A673 (cell line): ENCODE results near the gene PLVAP. TPM values are rescaled to one million over a fixed set of nuclear protein-coding genes. Genes with fewer than 3 reads are reported as not detected.

ENCODE experiments used
- BruUV-seq: library from RNA; stranded (reverse); fragments of 400-500 nt; replicated peaks from 2 replicates; lab custom pipeline; 2021; lab: Mats Ljungman, UMichigan
- CTCF ChIA-PET: fragments of 300-600 bp; sonication (Branson Sonifier 250); formaldehyde crosslinking; loops from one replicate; lab custom pipeline; 2022; ENCODE audit warnings: antibody characterized with exemption; lab: Charles Lee
- POLR2A ChIA-PET: fragments of 300-600 bp; sonication (Branson Sonifier 250); formaldehyde crosslinking; loops from one replicate; lab custom pipeline; 2022; ENCODE audit warnings: antibody characterized with exemption; ENCODE audit not compliant: low non-redundant PET; lab: Charles Lee
- DNase-seq: peaks from one replicate; pipeline ENCODE4 v3.0.0-alpha.2; 2015; ENCODE audit warnings: low spot score
- H3K27ac ChIP-seq: fragments of 200-600 bp; sonication (generic); 2 replicates; pipeline ENCODE4 v1.5.1; 2016; ENCODE audit warnings: mixed run types, low read depth, mild to moderate bottlenecking, mixed read lengths, antibody characterized with exemption, low read length; ENCODE audit not compliant: poor library complexity, severe bottlenecking
- H3K27me3 ChIP-seq: fragments of 200-600 bp; sonication (generic); replicated peaks from 2 replicates; pipeline ENCODE4 v1.6.1; 2017; ENCODE audit warnings: mixed run types, low read depth, mild to moderate bottlenecking, mixed read lengths, antibody characterized with exemption, low read length; ENCODE audit not compliant: insufficient read depth, poor library complexity
- H3K36me3 ChIP-seq: fragments of 200-600 bp; sonication (generic); 2 replicates; pipeline ENCODE4 v1.6.1; 2016; ENCODE audit warnings: mixed run types, mild to moderate bottlenecking, mixed read lengths, antibody characterized with exemption, low read length; ENCODE audit not compliant: insufficient read depth, poor library complexity, severe bottlenecking
- H3K4me1 ChIP-seq: fragments of 200-600 bp; sonication (generic); 2 replicates; pipeline ENCODE4 v1.6.1; 2017; ENCODE audit warnings: mixed run types, mild to moderate bottlenecking, mixed read lengths, antibody characterized with exemption, low read length; ENCODE audit not compliant: insufficient read depth, poor library complexity, severe bottlenecking
- H3K4me3 ChIP-seq: fragments of 200-600 bp; sonication (generic); 2 replicates; pipeline ENCODE4 v1.5.1; 2016; ENCODE audit warnings: low read depth, mixed run types, mild to moderate bottlenecking, mixed read lengths, low read length; ENCODE audit not compliant: poor library complexity, severe bottlenecking
- H3K9me3 ChIP-seq: fragments of 200-600 bp; sonication (generic); 2 replicates; pipeline ENCODE4 v1.6.1; 2016; ENCODE audit warnings: mixed run types, low read depth, mild to moderate bottlenecking, mixed read lengths, antibody characterized with exemption, low read length; ENCODE audit not compliant: poor library complexity, severe bottlenecking
- EZH2 ChIP-seq: fragments of 200-600 bp; sonication (generic); IDR thresholded peaks from 2 replicates; pipeline ENCODE4 v1.6.1; 2017; ENCODE audit warnings: borderline replicate concordance, low read depth, mild to moderate bottlenecking, mixed read lengths, antibody characterized with exemption, low read length; ENCODE audit not compliant: poor library complexity, severe bottlenecking
- intact Hi-C: fragments of 100-400 bp; cut with micrococcal nuclease; formaldehyde crosslinking; loops from one replicate; pipeline ENCODE4 v1.10.0; 2022; ENCODE audit not compliant: unreplicated experiment
- total RNA-seq: library from RNA; stranded (reverse); gene quantifications from 2 replicates; pipeline ENCODE4 v1.2.3, GENCODE V29; 2021
- TF ChIP-seq, protein P1 (sequence below): fragments of 300-800, 200-600 bp; sonication (generic); conservative IDR thresholded peaks from 2 replicates; pipeline ENCODE4 v1.5.1; 2017; ENCODE audit warnings: low read depth, mild to moderate bottlenecking, antibody characterized with exemption, low read length, moderate library complexity, mixed read lengths

PLVAP gene
- total RNA-seq, 1 experiment from 2014 or later: 0.24 TPM

DNA sequence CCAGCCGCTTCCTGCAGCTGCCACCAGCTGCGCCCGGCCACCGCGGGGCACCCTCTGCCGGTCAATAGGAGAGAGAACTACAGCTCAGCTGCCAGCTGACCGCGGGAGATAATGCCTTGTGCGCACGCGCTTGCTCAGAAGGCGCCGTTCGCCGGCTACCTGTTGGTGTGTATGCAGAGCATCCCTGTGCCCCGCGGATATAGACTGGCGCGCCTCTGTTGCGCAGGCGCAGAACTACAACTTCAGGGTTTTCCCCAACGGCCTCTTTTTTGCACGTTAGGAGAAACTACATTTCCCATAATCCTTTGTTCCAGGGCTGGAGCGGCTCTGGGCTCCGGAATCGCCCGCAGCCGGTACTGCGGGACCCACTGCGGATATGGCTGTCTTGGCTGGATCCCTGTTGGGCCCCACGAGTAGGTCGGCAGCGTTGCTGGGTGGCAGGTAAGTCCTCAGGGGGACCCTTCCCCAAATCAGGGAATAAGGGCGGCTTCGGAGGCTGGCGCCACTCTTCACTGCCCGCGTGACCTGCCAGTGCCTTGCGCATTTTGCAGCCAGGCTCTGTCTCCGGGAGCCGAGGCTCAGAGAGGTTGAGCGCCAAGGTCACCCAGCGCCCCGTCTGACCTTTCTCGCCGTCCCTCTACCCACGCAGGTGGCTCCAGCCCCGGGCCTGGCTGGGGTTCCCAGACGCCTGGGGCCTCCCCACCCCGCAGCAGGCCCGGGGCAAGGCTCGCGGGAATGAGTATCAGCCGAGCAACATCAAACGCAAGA, 71.4 kb downstream of the PLVAP start, which contains the start of gene MRPL34:
Gene MRPL34 (plus strand): TSS at position 356 of the 768 bp plus-strand sequence. CDS start 21 bp downstream, at position 377.
- Histone ChIP-seq H3K4me3 (peak within 1 kb of the TSS; percentile 70), H3K27ac (peak within 1 kb of the TSS; percentile 85), H3K36me3 (no peaks in the 10 kb centered on the region), H3K9me3 (no peaks in the 10 kb centered on the region), H3K4me1 (peaks cover 19% of the 10 kb centered on the region), H3K27me3 (no peaks in the 10 kb centered on the region)
- peak; percentile 99 for DNase-seq
- CTCF ChIA-PET: interaction anchor here (0.6 to 0.7 kb wide), 2 partner anchors 13 to 38 kb away, joined by 3 to 4 read pairs; no protein-coding TSS in a partner anchor
- POLR2A ChIA-PET: interaction anchor here (0.5 to 0.6 kb wide), 2 partner anchors 32 to 39 kb away, joined by 21 to 24 read pairs; partner anchors contain the start of gene BABAM1
- intact Hi-C loops: no loop called here
- no TSS peak for BruUV-seq
- TF ChIP-seq EZH2: no peak
- TF ChIP-seq, protein P1, sequence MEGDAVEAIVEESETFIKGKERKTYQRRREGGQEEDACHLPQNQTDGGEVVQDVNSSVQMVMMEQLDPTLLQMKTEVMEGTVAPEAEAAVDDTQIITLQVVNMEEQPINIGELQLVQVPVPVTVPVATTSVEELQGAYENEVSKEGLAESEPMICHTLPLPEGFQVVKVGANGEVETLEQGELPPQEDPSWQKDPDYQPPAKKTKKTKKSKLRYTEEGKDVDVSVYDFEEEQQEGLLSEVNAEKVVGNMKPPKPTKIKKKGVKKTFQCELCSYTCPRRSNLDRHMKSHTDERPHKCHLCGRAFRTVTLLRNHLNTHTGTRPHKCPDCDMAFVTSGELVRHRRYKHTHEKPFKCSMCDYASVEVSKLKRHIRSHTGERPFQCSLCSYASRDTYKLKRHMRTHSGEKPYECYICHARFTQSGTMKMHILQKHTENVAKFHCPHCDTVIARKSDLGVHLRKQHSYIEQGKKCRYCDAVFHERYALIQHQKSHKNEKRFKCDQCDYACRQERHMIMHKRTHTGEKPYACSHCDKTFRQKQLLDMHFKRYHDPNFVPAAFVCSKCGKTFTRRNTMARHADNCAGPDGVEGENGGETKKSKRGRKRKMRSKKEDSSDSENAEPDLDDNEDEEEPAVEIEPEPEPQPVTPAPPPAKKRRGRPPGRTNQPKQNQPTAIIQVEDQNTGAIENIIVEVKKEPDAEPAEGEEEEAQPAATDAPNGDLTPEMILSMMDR: peak; percentile 76

DNA sequence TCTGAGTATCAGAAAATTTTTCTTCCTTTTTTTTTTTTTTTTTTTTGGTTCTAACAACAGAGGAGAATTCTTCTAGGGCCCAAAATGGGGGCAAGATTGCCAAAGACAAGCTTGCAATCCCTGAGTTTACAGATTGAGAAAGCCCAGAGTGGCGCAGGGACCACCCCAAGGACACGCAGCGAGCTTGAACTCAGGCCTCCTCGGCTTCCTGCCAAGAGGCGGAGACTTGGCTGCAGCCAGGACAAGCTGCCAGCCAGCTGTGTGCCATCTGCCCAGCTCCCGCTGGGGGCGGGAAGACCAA, 72.0 kb downstream of the PLVAP start:
- intact Hi-C loops: no loop called here
- Histone ChIP-seq H3K4me3 (peak overlapping the region; percentile 70), H3K4me1 (peaks cover 19% of the 10 kb centered on the region), H3K27me3 (no peaks in the 10 kb centered on the region), H3K9me3 (no peaks in the 10 kb centered on the region), H3K36me3 (no peaks in the 10 kb centered on the region), H3K27ac (peak overlapping the region; percentile 42)
- POLR2A ChIA-PET: interaction anchor here (0.6 kb wide), 1 partner anchor 38 kb away, joined by 21 read pairs; the partner anchor contains the start of gene BABAM1
- TF ChIP-seq, protein P1: no peak
- no peak for TF ChIP-seq EZH2
- CTCF ChIA-PET: no interaction called here
- no TSS peak for BruUV-seq
- no peak for DNase-seq

DNA sequence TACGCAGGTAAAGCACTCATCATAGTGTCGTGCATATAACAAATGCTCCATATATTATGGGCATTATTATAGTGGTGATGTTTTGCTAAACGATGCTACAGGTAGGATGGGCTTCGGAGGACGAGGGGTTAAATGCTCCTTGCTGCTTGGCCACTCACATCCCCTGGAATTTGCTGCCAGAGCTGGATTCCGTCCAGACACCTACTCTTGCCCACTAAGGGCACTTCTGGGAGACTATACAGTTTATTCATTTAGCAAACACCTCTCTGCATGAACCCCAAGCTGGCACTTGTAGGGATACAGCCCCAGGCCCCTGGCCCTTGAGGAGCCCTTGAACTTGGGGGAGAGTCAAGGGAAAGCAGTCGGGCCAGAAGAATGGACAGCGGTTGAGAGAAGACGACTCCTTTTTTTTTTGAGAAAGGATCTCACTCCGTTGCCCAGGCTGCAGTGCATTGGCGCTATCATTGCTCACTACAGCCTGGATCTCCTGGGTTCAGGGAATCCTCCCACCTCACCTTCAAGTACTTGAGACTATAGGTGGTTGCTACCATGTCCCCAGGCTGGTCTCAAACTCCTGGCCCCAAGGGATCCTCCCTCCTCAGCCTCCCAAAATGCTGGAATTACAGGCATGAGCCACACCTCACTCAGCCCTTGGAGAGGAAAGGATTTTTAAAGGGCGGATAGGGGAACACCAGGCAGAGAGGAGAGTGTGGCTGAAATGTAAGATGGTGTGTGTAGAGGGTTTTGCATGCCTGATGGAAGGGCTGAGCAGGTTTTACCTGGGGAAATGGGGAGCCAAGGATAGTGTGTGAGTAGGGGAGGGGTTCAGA, 72.5 kb downstream of the PLVAP start:
- peak overlapping the region; percentile 42 for H3K27ac ChIP-seq
- ChIA-PET POLR2A (interaction anchor here (0.6 kb wide), 2 partner anchors 37 to 562 kb away, joined by 6 to 21 read pairs; partner anchors contain the start of gene BABAM1), CTCF (no interaction called here)
- TF ChIP-seq, protein P1: no peak
- TF ChIP-seq EZH2: no peak
- H3K4me1 ChIP-seq: peaks cover 19% of the 10 kb centered on the region
- H3K27me3 ChIP-seq: no peaks in the 10 kb centered on the region
- H3K4me3 ChIP-seq: peak overlapping the region; percentile 70
- DNase-seq: no peak
- H3K9me3 ChIP-seq: no peaks in the 10 kb centered on the region
- intact Hi-C loops: no loop called here
- H3K36me3 ChIP-seq: no peaks in the 10 kb centered on the region
- BruUV-seq: no TSS peak
